Osteocyte (in vitro differentiated cells): ENCODE results near the gene CNTNAP2. TPM values are rescaled to one million over a fixed set of nuclear protein-coding genes. Genes with fewer than 3 reads are reported as not detected.

Experiments used
- DNase-seq: peaks from one replicate; pipeline ENCODE4 v3.0.0; 2021; ENCODE audit warnings: mixed read lengths; ENCODE audit not compliant: unreplicated experiment; ENCODE audit errors: extremely low spot score
- H3K27ac Mint-ChIP-seq: one replicate; pipeline ENCODE4 v1.8.0; 2021; ENCODE audit warnings: mild to moderate bottlenecking, mixed read lengths; ENCODE audit not compliant: unreplicated experiment
- H3K27me3 Mint-ChIP-seq: one replicate; pipeline ENCODE4 v1.8.0; 2021; ENCODE audit warnings: mixed read lengths; ENCODE audit not compliant: unreplicated experiment
- H3K36me3 Mint-ChIP-seq: one replicate; pipeline ENCODE4 v1.8.0; 2021; ENCODE audit warnings: mixed read lengths; ENCODE audit not compliant: unreplicated experiment
- H3K4me1 Mint-ChIP-seq: one replicate; pipeline ENCODE4 v1.8.0; 2021; ENCODE audit warnings: mixed read lengths; ENCODE audit not compliant: unreplicated experiment
- H3K4me3 Mint-ChIP-seq: one replicate; pipeline ENCODE4 v1.8.0; 2021; ENCODE audit warnings: mild to moderate bottlenecking, moderate library complexity, mixed read lengths; ENCODE audit not compliant: unreplicated experiment
- H3K9me3 Mint-ChIP-seq: one replicate; pipeline ENCODE4 v1.8.0; 2021; ENCODE audit warnings: mixed read lengths; ENCODE audit not compliant: unreplicated experiment
- CTCF ChIP-seq: fragments of 200-600 bp; sonication (generic); IDR thresholded peaks from 2 replicates; pipeline ENCODE4 v1.5.0; 2021; ENCODE audit warnings: antibody characterized with exemption, mild to moderate bottlenecking, moderate library complexity
- total RNA-seq: library from RNA; stranded (reverse); gene quantifications from 2 replicates; pipeline ENCODE4 v1.2.1, GENCODE V29; 2021

Gene CNTNAP2
- total RNA-seq, 1 donor from 2014 or later, result 1.4 TPM

- no peaks in the 10 kb centered on the region for H3K4me1 Mint-ChIP-seq
- TF ChIP-seq CTCF, result no peak
- no peak overlapping the region for H3K27ac Mint-ChIP-seq
- no peaks in the 10 kb centered on the region for H3K36me3 Mint-ChIP-seq
- no peak overlapping the region for H3K4me3 Mint-ChIP-seq
- H3K27me3 Mint-ChIP-seq, result no peaks in the 10 kb centered on the region
- H3K9me3 Mint-ChIP-seq, result no peaks in the 10 kb centered on the region
- DNase-seq, result no peak
Measured at GRCh38 chr7:147885869-147886268, 1769.3 kb downstream of the CNTNAP2 start.

- H3K36me3 Mint-ChIP-seq, result no peaks in the 10 kb centered on the region
- TF ChIP-seq CTCF, result no peak
- H3K9me3 Mint-ChIP-seq, result no peaks in the 10 kb centered on the region
- H3K27ac Mint-ChIP-seq, result no peak overlapping the region
- DNase-seq, result no peak
- H3K27me3 Mint-ChIP-seq, result no peaks in the 10 kb centered on the region
- no peak overlapping the region for H3K4me3 Mint-ChIP-seq
- no peaks in the 10 kb centered on the region for H3K4me1 Mint-ChIP-seq
Measured at GRCh38 chr7:147894271-147894670, 1777.7 kb downstream of the CNTNAP2 start.

- Mint-ChIP-seq H3K9me3 (peaks cover 3% of the 10 kb centered on the region), H3K4me3 (no peak overlapping the region), H3K27me3 (no peaks in the 10 kb centered on the region), H3K27ac (no peak overlapping the region), H3K4me1 (no peaks in the 10 kb centered on the region), H3K36me3 (no peaks in the 10 kb centered on the region)
- TF ChIP-seq CTCF, result no peak
- no peak for DNase-seq
Measured at GRCh38 chr7:147896121-147896520, 1779.5 kb downstream of the CNTNAP2 start.

- Mint-ChIP-seq H3K4me1 (no peaks in the 10 kb centered on the region), H3K27me3 (no peaks in the 10 kb centered on the region), H3K27ac (no peak overlapping the region), H3K36me3 (no peaks in the 10 kb centered on the region), H3K9me3 (peaks cover 11% of the 10 kb centered on the region), H3K4me3 (no peak overlapping the region)
- TF ChIP-seq CTCF, result no peak
- DNase-seq, result no peak
Measured at GRCh38 chr7:147903536-147904218, 1787.1 kb downstream of the CNTNAP2 start.

- H3K9me3 Mint-ChIP-seq, result peaks cover 11% of the 10 kb centered on the region
Measured at GRCh38 chr7:147904219-147904576, 1787.6 kb downstream of the CNTNAP2 start.

More at GRCh38 chr7:147904219-147904576, 1787.6 kb downstream of the CNTNAP2 start:
- no peak for TF ChIP-seq CTCF
- no peaks in the 10 kb centered on the region for H3K4me1 Mint-ChIP-seq
- no peaks in the 10 kb centered on the region for H3K36me3 Mint-ChIP-seq
- DNase-seq, result no peak
- H3K4me3 Mint-ChIP-seq, result no peak overlapping the region
- H3K27ac Mint-ChIP-seq, result no peak overlapping the region
- H3K27me3 Mint-ChIP-seq, result no peaks in the 10 kb centered on the region
